ENCODE results near the gene TSKU.

TSKU gene

DNA sequence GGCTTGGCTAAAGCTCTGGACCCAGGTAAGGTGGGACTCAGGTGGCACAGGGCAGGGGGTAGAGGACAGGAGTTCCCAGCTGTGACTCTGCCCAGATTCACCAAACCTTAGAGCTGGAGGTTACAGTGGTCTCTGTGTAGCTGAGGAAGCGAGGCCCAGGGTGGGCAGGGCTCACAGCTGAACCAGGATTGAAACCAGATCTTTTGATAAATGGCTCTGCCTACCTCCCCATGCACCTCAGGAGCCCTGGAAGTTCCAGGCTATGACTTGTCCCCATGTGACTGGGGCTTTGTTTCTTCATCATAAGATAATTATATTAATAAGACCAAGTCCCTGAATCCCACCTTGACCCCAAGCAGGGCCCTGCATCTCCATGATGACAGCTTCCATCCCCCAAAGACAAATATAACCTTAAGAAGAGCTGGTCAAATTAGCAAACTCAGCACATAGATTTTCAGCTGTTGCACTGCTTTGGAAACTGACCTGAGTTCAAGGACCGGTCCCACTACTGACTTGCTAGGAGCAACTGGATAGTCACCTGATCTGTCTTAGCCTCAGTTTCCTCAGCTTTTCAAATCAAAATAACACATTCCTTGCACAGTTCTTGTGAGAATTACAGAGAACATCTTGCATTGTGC, 21.3 kb upstream of the TSKU start:
- no peak for DNase-seq (ENCODE audit: low read depth, low spot score)
- H3K36me3 ChIP-seq (ENCODE audit: insufficient read depth, insufficient read length, low read length): no peaks in the 10 kb centered on the region
- H3K9me3 ChIP-seq (ENCODE audit: insufficient read depth, low read length): no peaks in the 10 kb centered on the region
- TF ChIP-seq ZNF274 (IDR thresholded peaks at IDR 0.05; ENCODE audit: low read depth, low read length): no peak
- TF ChIP-seq SUZ12 (IDR thresholded peaks at IDR 0.05; ENCODE audit: extremely low read depth, insufficient read depth, insufficient read length): no peak
- TF ChIP-seq YY1 (IDR thresholded peaks at IDR 0.05; ENCODE audit: insufficient read depth, insufficient read length): no peak
- no peaks in the 10 kb centered on the region for H3K27me3 ChIP-seq (ENCODE audit: insufficient read depth, insufficient read length)
- H3K9ac ChIP-seq (ENCODE audit: insufficient read length, low read depth): no peak overlapping the region
- peaks cover 5% of the 10 kb centered on the region for H3K4me1 ChIP-seq (ENCODE audit: insufficient read depth, insufficient read length)
- H3K4me3 ChIP-seq (ENCODE audit: insufficient read length, low read depth): no peak overlapping the region

DNA sequence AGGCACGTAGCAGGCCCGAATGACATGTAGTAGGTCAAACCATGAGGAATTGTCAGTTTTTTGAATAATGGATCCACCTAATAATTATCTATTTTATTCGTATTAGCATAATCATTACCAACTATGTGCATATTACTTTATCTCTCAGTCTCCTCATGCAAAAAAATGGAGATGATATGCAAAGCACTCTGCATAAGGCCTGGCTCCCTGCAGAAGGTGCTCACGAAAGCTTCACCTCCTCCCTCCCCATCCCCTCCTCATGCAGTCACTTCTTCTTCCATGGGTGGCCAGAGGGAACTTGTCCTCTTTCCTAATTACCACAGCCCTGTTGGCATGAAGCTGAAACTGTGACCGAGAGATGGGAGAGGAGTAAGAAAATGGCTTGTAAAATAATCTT, 20.8 kb upstream of the TSKU start:
- H3K36me3 ChIP-seq (ENCODE audit: insufficient read depth, insufficient read length, low read length): no peaks in the 10 kb centered on the region
- no peak overlapping the region for H3K9ac ChIP-seq (ENCODE audit: insufficient read length, low read depth)
- TF ChIP-seq SUZ12 (IDR thresholded peaks at IDR 0.05; ENCODE audit: extremely low read depth, insufficient read depth, insufficient read length): no peak
- TF ChIP-seq ZNF274 (IDR thresholded peaks at IDR 0.05; ENCODE audit: low read depth, low read length): no peak
- TF ChIP-seq YY1 (IDR thresholded peaks at IDR 0.05; ENCODE audit: insufficient read depth, insufficient read length): no peak
- H3K4me3 ChIP-seq (ENCODE audit: insufficient read length, low read depth): no peak overlapping the region
- H3K4me1 ChIP-seq (ENCODE audit: insufficient read depth, insufficient read length): peaks cover 5% of the 10 kb centered on the region
- H3K27me3 ChIP-seq (ENCODE audit: insufficient read depth, insufficient read length): no peaks in the 10 kb centered on the region
- no peak for DNase-seq (ENCODE audit: low read depth, low spot score)
- H3K9me3 ChIP-seq (ENCODE audit: insufficient read depth, low read length): no peaks in the 10 kb centered on the region

DNA sequence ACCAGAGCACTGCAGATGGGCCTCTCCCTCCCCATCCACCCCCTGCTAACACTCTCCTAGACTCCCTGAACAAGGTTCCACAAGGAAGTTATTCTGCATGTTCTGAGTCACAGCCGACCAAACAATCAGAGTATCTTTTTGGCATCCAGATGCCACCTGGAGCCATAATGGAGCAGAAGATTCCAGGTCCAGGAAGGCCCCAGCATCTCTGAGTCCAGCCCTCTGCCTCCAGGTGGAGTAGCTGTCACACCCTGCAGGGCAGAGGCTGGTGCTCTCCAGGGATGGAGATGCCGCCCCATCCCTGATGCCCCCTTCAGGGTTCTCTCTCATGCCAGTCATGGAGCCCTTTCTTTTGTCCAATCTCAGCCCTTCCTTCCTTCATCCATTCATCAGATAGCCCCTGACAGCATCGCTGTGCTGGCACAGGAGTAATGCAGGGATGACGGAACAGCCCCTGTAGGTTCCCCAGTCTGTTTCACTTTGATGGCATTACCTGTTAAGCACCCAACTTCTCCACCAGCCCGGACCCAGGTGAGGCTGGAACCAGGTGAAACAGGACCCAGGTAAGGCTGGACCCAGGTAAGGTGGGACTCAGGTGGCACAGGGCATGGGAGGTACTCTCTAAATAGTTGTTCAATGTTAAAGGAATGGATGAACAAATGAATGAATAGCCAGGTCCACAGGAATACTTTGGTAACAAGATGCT, 20.1 kb upstream of the TSKU start:
- Histone ChIP-seq H3K9me3 (ENCODE audit: insufficient read depth, low read length) (no peaks in the 10 kb centered on the region), H3K4me3 (ENCODE audit: insufficient read length, low read depth) (no peak overlapping the region), H3K27me3 (ENCODE audit: insufficient read depth, insufficient read length) (no peaks in the 10 kb centered on the region), H3K9ac (ENCODE audit: insufficient read length, low read depth) (no peak overlapping the region), H3K4me1 (ENCODE audit: insufficient read depth, insufficient read length) (peaks cover 6% of the 10 kb centered on the region), H3K36me3 (ENCODE audit: insufficient read depth, insufficient read length, low read length) (no peaks in the 10 kb centered on the region)
- TF ChIP-seq SUZ12 (IDR thresholded peaks at IDR 0.05; ENCODE audit: extremely low read depth, insufficient read depth, insufficient read length) (no peak), YY1 (IDR thresholded peaks at IDR 0.05; ENCODE audit: insufficient read depth, insufficient read length) (no peak), ZNF274 (IDR thresholded peaks at IDR 0.05; ENCODE audit: low read depth, low read length) (no peak)
- DNase-seq (ENCODE audit: low read depth, low spot score): no peak

DNA sequence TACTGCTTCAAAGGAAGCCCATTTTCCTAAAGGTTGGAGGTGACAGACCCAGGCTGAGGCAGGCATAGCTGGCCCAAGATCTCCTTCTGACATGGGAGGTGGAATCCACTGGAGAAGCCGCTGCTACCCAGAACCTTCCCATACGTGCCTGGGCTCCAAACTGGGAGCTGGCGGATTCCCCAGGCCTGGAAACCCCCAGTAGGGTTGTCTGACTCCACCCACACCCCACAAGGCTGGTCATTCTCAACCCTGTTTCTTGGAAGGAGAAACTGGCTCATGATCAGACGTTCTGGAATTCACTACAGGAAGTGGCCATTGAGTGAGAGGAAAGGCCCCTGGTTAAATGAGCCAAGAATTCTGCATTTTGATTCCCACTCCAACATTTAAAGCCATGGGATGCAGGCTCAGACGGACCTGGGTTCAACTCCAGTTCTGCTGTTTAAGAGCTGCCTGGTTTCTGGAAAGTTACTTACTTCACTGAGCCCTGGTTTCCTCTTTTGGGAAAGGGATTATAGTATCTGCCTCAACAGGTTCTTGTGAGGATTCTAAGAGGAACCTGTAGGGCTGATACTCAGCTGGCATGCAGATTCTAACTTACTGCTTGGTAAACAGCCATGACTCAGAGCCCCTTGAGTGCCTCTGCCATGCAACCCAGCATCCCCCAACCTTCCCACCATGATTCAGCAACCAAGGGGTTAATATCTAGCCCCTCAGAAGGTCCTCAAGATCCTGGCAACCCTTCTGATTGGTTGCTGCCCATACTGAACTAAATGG, 19.4 kb upstream of the TSKU start:
- H3K4me1 ChIP-seq (ENCODE audit: insufficient read depth, insufficient read length): peaks cover 10% of the 10 kb centered on the region
- H3K4me3 ChIP-seq (ENCODE audit: insufficient read length, low read depth): no peak overlapping the region
- no peaks in the 10 kb centered on the region for H3K36me3 ChIP-seq (ENCODE audit: insufficient read depth, insufficient read length, low read length)
- H3K27me3 ChIP-seq (ENCODE audit: insufficient read depth, insufficient read length): no peaks in the 10 kb centered on the region
- no peak for DNase-seq (ENCODE audit: low read depth, low spot score)
- no peak overlapping the region for H3K9ac ChIP-seq (ENCODE audit: insufficient read length, low read depth)
- TF ChIP-seq ZNF274 (IDR thresholded peaks at IDR 0.05; ENCODE audit: low read depth, low read length) (no peak), YY1 (IDR thresholded peaks at IDR 0.05; ENCODE audit: insufficient read depth, insufficient read length) (no peak), SUZ12 (IDR thresholded peaks at IDR 0.05; ENCODE audit: extremely low read depth, insufficient read depth, insufficient read length) (no peak)
- no peaks in the 10 kb centered on the region for H3K9me3 ChIP-seq (ENCODE audit: insufficient read depth, low read length)

DNA sequence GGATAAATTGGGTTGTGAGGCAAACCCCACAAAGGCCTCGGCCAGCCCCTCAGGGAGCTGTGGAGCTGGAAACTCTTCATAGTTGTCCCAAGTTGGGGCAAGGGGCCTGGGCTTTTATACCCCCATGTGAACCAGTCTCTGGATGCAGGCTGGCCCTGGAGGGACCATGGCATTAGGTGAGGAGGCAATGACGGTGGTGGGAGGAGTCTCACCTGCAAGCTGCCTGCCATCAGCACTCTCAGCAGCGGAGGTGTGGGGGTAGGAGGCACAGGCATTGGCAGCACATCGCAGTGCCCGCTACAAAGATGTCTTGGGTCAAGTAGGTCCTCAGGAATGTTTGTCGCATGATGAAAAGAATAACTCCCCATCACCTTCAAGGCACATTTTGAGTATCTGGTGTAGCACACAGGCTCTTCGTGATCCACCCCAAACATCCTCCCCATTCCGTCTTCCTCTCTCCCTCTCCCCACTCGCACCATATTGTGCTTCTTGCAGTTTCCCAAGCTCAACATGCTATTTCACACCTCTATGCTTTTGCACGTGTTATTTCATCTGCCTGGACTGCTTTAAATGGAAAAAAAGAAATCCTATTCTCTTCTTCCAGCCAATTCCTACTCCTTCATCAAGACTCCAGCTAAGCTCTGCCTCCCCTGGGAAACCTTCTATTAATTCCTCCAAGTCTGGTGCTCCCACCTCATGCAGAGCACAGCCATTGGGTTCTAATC, 18.1 kb upstream of the TSKU start:
- DNase-seq (ENCODE audit: low read depth, low spot score): no peak
- no peaks in the 10 kb centered on the region for H3K27me3 ChIP-seq (ENCODE audit: insufficient read depth, insufficient read length)
- H3K9ac ChIP-seq (ENCODE audit: insufficient read length, low read depth): no peak overlapping the region
- no peaks in the 10 kb centered on the region for H3K9me3 ChIP-seq (ENCODE audit: insufficient read depth, low read length)
- peaks cover 15% of the 10 kb centered on the region for H3K4me1 ChIP-seq (ENCODE audit: insufficient read depth, insufficient read length)
- TF ChIP-seq ZNF274 (IDR thresholded peaks at IDR 0.05; ENCODE audit: low read depth, low read length) (no peak), SUZ12 (IDR thresholded peaks at IDR 0.05; ENCODE audit: extremely low read depth, insufficient read depth, insufficient read length) (no peak), YY1 (IDR thresholded peaks at IDR 0.05; ENCODE audit: insufficient read depth, insufficient read length) (no peak)
- no peak overlapping the region for H3K4me3 ChIP-seq (ENCODE audit: insufficient read length, low read depth)
- no peaks in the 10 kb centered on the region for H3K36me3 ChIP-seq (ENCODE audit: insufficient read depth, insufficient read length, low read length)

DNA sequence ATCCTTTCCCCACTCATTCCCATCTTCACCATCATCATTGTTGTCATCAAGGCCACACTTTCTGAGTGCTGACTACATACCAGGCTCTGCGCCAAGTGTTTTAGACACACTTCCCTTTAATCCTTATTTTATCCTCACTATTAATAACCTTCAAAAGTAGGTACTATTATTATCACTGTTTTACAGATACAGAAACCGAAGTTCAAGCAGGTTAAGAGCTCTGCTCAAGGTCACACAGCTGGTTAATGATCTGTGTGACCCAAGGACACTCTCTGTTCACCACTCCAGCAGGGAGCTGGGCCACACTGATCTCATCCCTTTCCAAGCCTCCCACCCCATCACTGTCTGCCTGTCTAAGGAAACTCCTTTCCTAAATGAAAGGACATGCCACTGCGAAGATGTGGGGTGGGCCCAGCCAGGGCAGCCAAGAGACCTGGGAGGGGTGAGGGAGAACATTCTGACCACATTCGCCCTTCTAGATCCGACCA, 17.2 kb upstream of the TSKU start:
- no peaks in the 10 kb centered on the region for H3K36me3 ChIP-seq (ENCODE audit: insufficient read depth, insufficient read length, low read length)
- H3K9ac ChIP-seq (ENCODE audit: insufficient read length, low read depth): no peak overlapping the region
- no peak for DNase-seq (ENCODE audit: low read depth, low spot score)
- H3K9me3 ChIP-seq (ENCODE audit: insufficient read depth, low read length): no peaks in the 10 kb centered on the region
- peaks cover 17% of the 10 kb centered on the region for H3K4me1 ChIP-seq (ENCODE audit: insufficient read depth, insufficient read length)
- no peaks in the 10 kb centered on the region for H3K27me3 ChIP-seq (ENCODE audit: insufficient read depth, insufficient read length)
- TF ChIP-seq SUZ12 (IDR thresholded peaks at IDR 0.05; ENCODE audit: extremely low read depth, insufficient read depth, insufficient read length) (no peak), YY1 (IDR thresholded peaks at IDR 0.05; ENCODE audit: insufficient read depth, insufficient read length) (no peak), ZNF274 (IDR thresholded peaks at IDR 0.05; ENCODE audit: low read depth, low read length) (no peak)
- H3K4me3 ChIP-seq (ENCODE audit: insufficient read length, low read depth): no peak overlapping the region

Data from NT2/D1 (cell line).